A673 (cell line): Measurements from ENCODE around the gene GAK.

Experiments used
- CTCF ChIP-seq: fragments of 300-800, 200-600 bp; sonication (generic); conservative IDR thresholded peaks from 2 replicates; pipeline ENCODE4 v1.5.1; 2017; ENCODE audit warnings: low read depth, mild to moderate bottlenecking, antibody characterized with exemption, low read length, moderate library complexity, mixed read lengths
- EZH2 ChIP-seq: fragments of 200-600 bp; sonication (generic); IDR thresholded peaks from 2 replicates; pipeline ENCODE4 v1.6.1; 2017; ENCODE audit warnings: borderline replicate concordance, low read depth, mild to moderate bottlenecking, mixed read lengths, antibody characterized with exemption, low read length; ENCODE audit not compliant: poor library complexity, severe bottlenecking

- TF ChIP-seq CTCF (no peak), EZH2 (no peak)
Observed at GRCh38 chr4:914531-914930, 17.6 kb downstream of the GAK start.
